Mesenchymal stem cell (in vitro differentiated cells and primary cell): Measurements from ENCODE around the gene GAST.
A peak's percentile ranks its signal among the peaks of the same experiment; 100 is the strongest.

Source experiments
- DNase-seq: peaks from one replicate; pipeline ENCODE4 v3.0.0-alpha.2; 2013
- H2AFZ ChIP-seq: one replicate; pipeline ENCODE4 v1.6.1; 2013; ENCODE audit warnings: low read depth, mild to moderate bottlenecking, control low read depth, inconsistent platforms, low read length, moderate library complexity
- H2AK5ac ChIP-seq: 2 replicates; pipeline ENCODE4 v1.6.1; 2013; ENCODE audit warnings: low read length, moderate library complexity, mild to moderate bottlenecking, inconsistent platforms; ENCODE audit not compliant: severe bottlenecking
- H2BK120ac ChIP-seq: one replicate; pipeline ENCODE4 v1.6.1; 2013; ENCODE audit warnings: low read depth, mild to moderate bottlenecking, inconsistent platforms, low read length, moderate library complexity
- H2BK12ac ChIP-seq, 2 experiments: one replicate each; pipeline ENCODE4 v1.6.1; 2013; ENCODE audit warnings: inconsistent platforms in 2 of 2, low read length in 2 of 2, mild to moderate bottlenecking in 2 of 2, moderate library complexity in 2 of 2, control low read depth in 1 of 2
- H2BK15ac ChIP-seq: one replicate; pipeline ENCODE4 v1.6.1; 2013; ENCODE audit warnings: mild to moderate bottlenecking, low read depth, inconsistent platforms; ENCODE audit not compliant: poor library complexity, severe bottlenecking
- H2BK5ac ChIP-seq: 2 replicates; pipeline ENCODE4 v1.6.1; 2013; ENCODE audit warnings: low read depth, mild to moderate bottlenecking, low read length, control low read depth, inconsistent platforms; ENCODE audit not compliant: poor library complexity, severe bottlenecking
- H3K14ac ChIP-seq, 2 experiments: one replicate each; pipeline ENCODE4 v1.6.1; 2013; ENCODE audit warnings: inconsistent platforms in 2 of 2, low read length in 2 of 2, control low read depth in 1 of 2, mild to moderate bottlenecking in 1 of 2, moderate library complexity in 1 of 2
- H3K18ac ChIP-seq, 2 experiments: one replicate each; pipeline ENCODE4 v1.6.1; 2013; ENCODE audit warnings: inconsistent platforms in 2 of 2, low read length in 2 of 2, control low read depth in 1 of 2, low read depth in 1 of 2, mild to moderate bottlenecking in 1 of 2
- H3K23ac ChIP-seq, 2 experiments: one replicate each; pipeline ENCODE4 v1.6.1; 2013; ENCODE audit warnings: inconsistent platforms in 2 of 2, low read length in 2 of 2, mild to moderate bottlenecking in 2 of 2, moderate library complexity in 2 of 2, control low read depth in 1 of 2
- H3K27ac ChIP-seq: 2 replicates; pipeline ENCODE4 v1.5.1; 2013; ENCODE audit warnings: mild to moderate bottlenecking, moderate library complexity, low read length, control low read depth, inconsistent platforms; ENCODE audit not compliant: poor library complexity, severe bottlenecking
- H3K27me3 ChIP-seq, 2 experiments: 2 replicates each; pipeline versions ENCODE4 v1.6.1 to v1.7.0; 2013; ENCODE audit warnings: low read length in 2 of 2, mild to moderate bottlenecking in 2 of 2, moderate library complexity in 2 of 2, control low read depth in 1 of 2, inconsistent platforms in 1 of 2; ENCODE audit not compliant: control insufficient read depth in 1 of 2, insufficient read depth in 1 of 2
- H3K36me3 ChIP-seq, 2 experiments: 2 replicates each; pipeline versions ENCODE4 v1.6.1 to v1.7.0; 2013; ENCODE audit warnings: low read length in 2 of 2, control low read depth in 1 of 2, inconsistent platforms in 1 of 2, low read depth in 1 of 2, mild to moderate bottlenecking in 1 of 2; ENCODE audit not compliant: insufficient read depth in 2 of 2, control insufficient read depth in 1 of 2
- H3K4ac ChIP-seq, 2 experiments: one replicate each; pipeline ENCODE4 v1.6.1; 2013; ENCODE audit warnings: inconsistent platforms in 2 of 2, low read length in 2 of 2, mild to moderate bottlenecking in 2 of 2, moderate library complexity in 2 of 2, control low read depth in 1 of 2, low read depth in 1 of 2
- H3K4me1 ChIP-seq: 2 replicates; pipeline ENCODE4 v1.6.1; 2013; ENCODE audit warnings: low read depth, low read length, control low read depth; ENCODE audit not compliant: control insufficient read depth, insufficient read depth
- H3K4me2 ChIP-seq: 2 replicates; pipeline ENCODE4 v1.6.1; 2013; ENCODE audit warnings: low read length, mild to moderate bottlenecking, inconsistent platforms; ENCODE audit not compliant: poor library complexity, severe bottlenecking
- H3K4me3 ChIP-seq, 2 experiments: 2 replicates each; pipeline versions ENCODE4 v1.5.1 to v1.7.0; 2013; ENCODE audit warnings: low read length in 2 of 2, mild to moderate bottlenecking in 2 of 2, control low read depth in 1 of 2, low read depth in 1 of 2; ENCODE audit not compliant: insufficient read depth in 1 of 2
- H3K79me1 ChIP-seq: replicated peaks from 2 replicates; pipeline ENCODE4 v1.6.1; 2013; ENCODE audit warnings: mild to moderate bottlenecking, control low read depth, low read length, inconsistent platforms; ENCODE audit not compliant: poor library complexity, severe bottlenecking
- H3K9ac ChIP-seq: 2 replicates; pipeline ENCODE4 v1.7.0; 2013; ENCODE audit warnings: mild to moderate bottlenecking, low read length, moderate library complexity
- H3K9me3 ChIP-seq: 2 replicates; pipeline ENCODE4 v1.7.0; 2013; ENCODE audit warnings: mild to moderate bottlenecking, low read length; ENCODE audit not compliant: control insufficient read depth
- H4K8ac ChIP-seq: one replicate; pipeline ENCODE4 v1.6.1; 2013; ENCODE audit warnings: inconsistent platforms, mild to moderate bottlenecking, low read length, moderate library complexity
- H4K91ac ChIP-seq: one replicate; pipeline ENCODE4 v1.6.1; 2013; ENCODE audit warnings: mild to moderate bottlenecking, low read length, inconsistent platforms
- WGBS: methylation state at CpG from one replicate; pipeline ENCODE4 v1.1.7; 2013; ENCODE audit warnings: mixed read lengths; 5-methylcytosine and 5-hydroxymethylcytosine counted together

Gene GAST

GRCh38 chr17:41664587-41665565 lies 47.3 kb upstream of the GAST start:
- Histone ChIP-seq H4K8ac (peak overlapping the region; percentile 97), H3K4me1 (peaks cover 35% of the 10 kb centered on the region), H2BK15ac (no peak overlapping the region), H2AK5ac (peak overlapping the region; percentile 3), H3K4ac (peak overlapping the region; percentile 45 to 68), H3K27me3 (peaks cover 0 to 9% of the 10 kb centered on the region in 2 experiments), H3K4me3 (peak overlapping the region in 1 of 2 experiments; percentile 73), H4K91ac (peak overlapping the region; percentile 71), H3K4me2 (no peak overlapping the region), H3K18ac (peak overlapping the region in 1 of 2 experiments; percentile 95), H3K27ac (no peak overlapping the region), H2BK5ac (no peak overlapping the region), H2BK12ac (peak overlapping the region in 1 of 2 experiments; percentile 89), H3K14ac (no peak overlapping the region), H3K79me1 (no peaks in the 10 kb centered on the region), H3K9ac (peak overlapping the region; percentile 80), H3K9me3 (no peaks in the 10 kb centered on the region), H3K23ac (no peak overlapping the region), H3K36me3 (no peaks in the 10 kb centered on the region), H2BK120ac (no peak overlapping the region), H2AFZ (peak overlapping the region; percentile 85)
- DNase-seq: no peak
- WGBS: 75% methylated on average over 15 of the region's 15 CpGs

DNA sequence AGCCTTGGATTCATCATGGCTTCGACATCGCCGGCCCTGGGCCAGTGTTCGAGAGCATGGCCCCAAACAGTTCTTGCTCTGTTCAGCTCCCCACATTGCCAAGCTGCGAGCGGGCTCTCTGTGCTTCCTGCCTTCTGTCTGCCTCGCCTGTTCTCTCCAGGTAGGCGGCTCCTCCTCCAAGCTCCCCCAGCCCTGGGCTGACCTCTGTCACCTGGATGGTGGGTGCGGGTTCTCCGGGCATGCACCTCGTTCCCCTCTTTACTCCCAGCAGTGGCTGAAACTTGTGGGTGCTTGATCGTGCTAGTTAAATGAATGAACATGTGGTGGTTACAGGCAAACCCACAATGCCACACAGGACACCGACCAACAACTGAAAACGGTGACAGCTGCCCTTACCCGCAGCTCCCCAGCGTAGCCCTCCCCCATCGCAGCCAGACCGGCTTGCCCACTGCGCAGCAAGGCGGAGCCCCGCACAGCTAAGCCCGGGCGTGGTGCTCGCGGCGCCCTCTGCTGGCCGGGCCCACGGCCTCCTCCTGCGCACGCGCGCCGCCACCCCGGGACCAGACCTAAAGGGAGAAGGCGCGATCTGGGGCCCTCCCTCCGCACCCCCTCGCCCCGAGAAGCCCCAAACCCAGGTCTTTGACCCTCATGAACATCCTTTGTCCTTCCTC lies 46.4 kb upstream of the GAST start:
- H3K4me1 ChIP-seq: peaks cover 35% of the 10 kb centered on the region

GRCh38 chr17:41666237-41666641 lies 45.9 kb upstream of the GAST start:
- Histone ChIP-seq H3K4ac (no peak overlapping the region), H3K23ac (no peak overlapping the region), H3K4me1 (peaks cover 37% of the 10 kb centered on the region), H3K4me2 (peak overlapping the region; percentile 72), H3K9me3 (no peaks in the 10 kb centered on the region), H2AFZ (peak overlapping the region; percentile 36), H4K91ac (peak overlapping the region; percentile 44), H2BK120ac (no peak overlapping the region), H2AK5ac (peak overlapping the region; percentile 21), H3K27ac (peak overlapping the region; percentile 95), H2BK5ac (peak overlapping the region; percentile 81), H3K27me3 (no peaks in the 10 kb centered on the region), H3K9ac (peak overlapping the region; percentile 80), H3K14ac (no peak overlapping the region), H2BK15ac (no peak overlapping the region), H4K8ac (peak overlapping the region; percentile 97), H3K4me3 (peak overlapping the region in 1 of 2 experiments; percentile 73), H2BK12ac (peak overlapping the region in 1 of 2 experiments; percentile 37), H3K36me3 (no peaks in the 10 kb centered on the region), H3K79me1 (no peaks in the 10 kb centered on the region), H3K18ac (peak overlapping the region; percentile 45 to 84)
- peak; percentile 94 for DNase-seq
- WGBS: 5% methylated on average over 7 of the region's 11 CpGs

More for the DNA sequence above, 46.4 kb upstream of the GAST start:
- DNase-seq: peak; percentile 77
- H3K27ac ChIP-seq: peak overlapping the region; percentile 95
- H2AK5ac ChIP-seq: peak overlapping the region; percentile 47
- H3K9ac ChIP-seq: peak overlapping the region; percentile 80
- H3K27me3 ChIP-seq: peaks cover 0 to under 1% of the 10 kb centered on the region in 2 experiments
- peak overlapping the region; percentile 72 for H3K4me2 ChIP-seq
- no peaks in the 10 kb centered on the region for H3K79me1 ChIP-seq
- no peak overlapping the region for H3K23ac ChIP-seq
- peak overlapping the region; percentile 97 for H4K8ac ChIP-seq
- H3K4me3 ChIP-seq: peak overlapping the region in 1 of 2 experiments; percentile 73
- peak overlapping the region; percentile 45 to 68 for H3K4ac ChIP-seq
- peak overlapping the region in 1 of 2 experiments; percentile 89 for H2BK12ac ChIP-seq
- H2BK120ac ChIP-seq: peak overlapping the region; percentile 90
- peak overlapping the region; percentile 81 for H2BK5ac ChIP-seq
- peak overlapping the region; percentile 59 to 95 for H3K18ac ChIP-seq
- H4K91ac ChIP-seq: peak overlapping the region; percentile 71
- peak overlapping the region in 1 of 2 experiments; percentile 82 for H3K14ac ChIP-seq
- H3K9me3 ChIP-seq: no peaks in the 10 kb centered on the region
- peak overlapping the region; percentile 85 for H2AFZ ChIP-seq
- H3K36me3 ChIP-seq: no peaks in the 10 kb centered on the region
- H2BK15ac ChIP-seq: no peak overlapping the region
- WGBS: 14% methylated on average over 35 of the region's 39 CpGs
